Measurements from ENCODE around the gene FA2H.

- TF ChIP-seq, protein P1, sequence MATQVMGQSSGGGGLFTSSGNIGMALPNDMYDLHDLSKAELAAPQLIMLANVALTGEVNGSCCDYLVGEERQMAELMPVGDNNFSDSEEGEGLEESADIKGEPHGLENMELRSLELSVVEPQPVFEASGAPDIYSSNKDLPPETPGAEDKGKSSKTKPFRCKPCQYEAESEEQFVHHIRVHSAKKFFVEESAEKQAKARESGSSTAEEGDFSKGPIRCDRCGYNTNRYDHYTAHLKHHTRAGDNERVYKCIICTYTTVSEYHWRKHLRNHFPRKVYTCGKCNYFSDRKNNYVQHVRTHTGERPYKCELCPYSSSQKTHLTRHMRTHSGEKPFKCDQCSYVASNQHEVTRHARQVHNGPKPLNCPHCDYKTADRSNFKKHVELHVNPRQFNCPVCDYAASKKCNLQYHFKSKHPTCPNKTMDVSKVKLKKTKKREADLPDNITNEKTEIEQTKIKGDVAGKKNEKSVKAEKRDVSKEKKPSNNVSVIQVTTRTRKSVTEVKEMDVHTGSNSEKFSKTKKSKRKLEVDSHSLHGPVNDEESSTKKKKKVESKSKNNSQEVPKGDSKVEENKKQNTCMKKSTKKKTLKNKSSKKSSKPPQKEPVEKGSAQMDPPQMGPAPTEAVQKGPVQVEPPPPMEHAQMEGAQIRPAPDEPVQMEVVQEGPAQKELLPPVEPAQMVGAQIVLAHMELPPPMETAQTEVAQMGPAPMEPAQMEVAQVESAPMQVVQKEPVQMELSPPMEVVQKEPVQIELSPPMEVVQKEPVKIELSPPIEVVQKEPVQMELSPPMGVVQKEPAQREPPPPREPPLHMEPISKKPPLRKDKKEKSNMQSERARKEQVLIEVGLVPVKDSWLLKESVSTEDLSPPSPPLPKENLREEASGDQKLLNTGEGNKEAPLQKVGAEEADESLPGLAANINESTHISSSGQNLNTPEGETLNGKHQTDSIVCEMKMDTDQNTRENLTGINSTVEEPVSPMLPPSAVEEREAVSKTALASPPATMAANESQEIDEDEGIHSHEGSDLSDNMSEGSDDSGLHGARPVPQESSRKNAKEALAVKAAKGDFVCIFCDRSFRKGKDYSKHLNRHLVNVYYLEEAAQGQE (IDR thresholded peaks at IDR 0.05; ENCODE audit: insufficient replicate concordance, low read depth): peak; percentile 70
- TF ChIP-seq, protein P2, sequence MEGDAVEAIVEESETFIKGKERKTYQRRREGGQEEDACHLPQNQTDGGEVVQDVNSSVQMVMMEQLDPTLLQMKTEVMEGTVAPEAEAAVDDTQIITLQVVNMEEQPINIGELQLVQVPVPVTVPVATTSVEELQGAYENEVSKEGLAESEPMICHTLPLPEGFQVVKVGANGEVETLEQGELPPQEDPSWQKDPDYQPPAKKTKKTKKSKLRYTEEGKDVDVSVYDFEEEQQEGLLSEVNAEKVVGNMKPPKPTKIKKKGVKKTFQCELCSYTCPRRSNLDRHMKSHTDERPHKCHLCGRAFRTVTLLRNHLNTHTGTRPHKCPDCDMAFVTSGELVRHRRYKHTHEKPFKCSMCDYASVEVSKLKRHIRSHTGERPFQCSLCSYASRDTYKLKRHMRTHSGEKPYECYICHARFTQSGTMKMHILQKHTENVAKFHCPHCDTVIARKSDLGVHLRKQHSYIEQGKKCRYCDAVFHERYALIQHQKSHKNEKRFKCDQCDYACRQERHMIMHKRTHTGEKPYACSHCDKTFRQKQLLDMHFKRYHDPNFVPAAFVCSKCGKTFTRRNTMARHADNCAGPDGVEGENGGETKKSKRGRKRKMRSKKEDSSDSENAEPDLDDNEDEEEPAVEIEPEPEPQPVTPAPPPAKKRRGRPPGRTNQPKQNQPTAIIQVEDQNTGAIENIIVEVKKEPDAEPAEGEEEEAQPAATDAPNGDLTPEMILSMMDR (IDR thresholded peaks at IDR 0.05; ENCODE audit: insufficient read depth, low read length): no peak
Observed at GRCh38 chr16:74666425-74667254, 108.0 kb downstream of the FA2H start, which contains the start of gene RFWD3.

Measured in HL-60 (cell line).